ENCODE measurements around the gene IFNG-AS1.

IFNG-AS1 gene

GRCh38 chr12:67989184-67989920, at the start of gene IFNG-AS1:
Gene IFNG-AS1 (plus strand): TSS chr12:67989447.
- DNase-seq = no peak

GRCh38 chr12:67939611-67940010, 49.6 kb upstream of the IFNG-AS1 start:
- no peak for DNase-seq

- DNase-seq = no peak
These were observed 48.4 kb upstream of the IFNG-AS1 start for GRCh38 chr12:67940780-67941243.

GRCh38 chr12:67942724-67943123, 46.5 kb upstream of the IFNG-AS1 start:
- no peak for DNase-seq

GRCh38 chr12:67943141-67943892, 45.9 kb upstream of the IFNG-AS1 start:
- peak; percentile 83 for DNase-seq

- DNase-seq = no peak
These were observed 45.2 kb upstream of the IFNG-AS1 start for GRCh38 chr12:67944093-67944492.

GRCh38 chr12:67952787-67953186, 36.5 kb upstream of the IFNG-AS1 start:
- no peak for DNase-seq

GRCh38 chr12:67957383-67957782, 31.9 kb upstream of the IFNG-AS1 start:
- no peak for DNase-seq

GRCh38 chr12:67958187-67958586, 31.1 kb upstream of the IFNG-AS1 start:
- DNase-seq = no peak

GRCh38 chr12:67964456-67964855, 24.8 kb upstream of the IFNG-AS1 start:
- DNase-seq = no peak

GRCh38 chr12:67966560-67966959, 22.7 kb upstream of the IFNG-AS1 start:
- no peak for DNase-seq

- no peak for DNase-seq
These were observed 20.9 kb upstream of the IFNG-AS1 start for GRCh38 chr12:67968321-67968720.

- no peak for DNase-seq
These were observed 20.5 kb upstream of the IFNG-AS1 start for GRCh38 chr12:67968725-67969124.

- DNase-seq = no peak
These were observed 20.0 kb upstream of the IFNG-AS1 start for GRCh38 chr12:67969134-67969802.

GRCh38 chr12:67977668-67978067, 11.6 kb upstream of the IFNG-AS1 start:
- no peak for DNase-seq

- DNase-seq = no peak
These were observed 8.9 kb upstream of the IFNG-AS1 start for GRCh38 chr12:67980391-67980790.

- peak; percentile 85 for DNase-seq
These were observed 7.7 kb upstream of the IFNG-AS1 start for GRCh38 chr12:67981287-67982162.

GRCh38 chr12:67982164-67982563, 7.1 kb upstream of the IFNG-AS1 start:
- DNase-seq = no peak

- DNase-seq = no peak
These were observed 2.6 kb upstream of the IFNG-AS1 start for GRCh38 chr12:67986632-67987031.

- no peak for DNase-seq
These were observed 636 bp upstream of the IFNG-AS1 start for GRCh38 chr12:67988601-67989021.

GRCh38 chr12:67991158-67991557, 1.9 kb downstream of the IFNG-AS1 start:
- DNase-seq = no peak

GRCh38 chr12:67993143-67993542, 3.9 kb downstream of the IFNG-AS1 start:
- DNase-seq = no peak

GRCh38 chr12:67994046-67994445, 4.8 kb downstream of the IFNG-AS1 start:
- no peak for DNase-seq
